HG02973 (cell line): Measurements from ENCODE around the gene GTF3C2.
A peak's percentile ranks its signal among the peaks of the same experiment; 100 is the strongest.
"Not testable (repeated sequence)": the region's sequence is repeated elsewhere in the genome, so short reads cannot be mapped to it uniquely, and the experiment has no call there.

Experiments
- ATAC-seq: cut with Tn5 transposase; IDR thresholded peaks from one replicate; pipeline ENCODE4 v1.9.1; 2021; ENCODE audit warnings: moderate library complexity; ENCODE audit not compliant: unreplicated experiment

The GTF3C2 gene

GRCh38 chr2:27375513-27376099 is 19.0 kb upstream of the GTF3C2 start:
- no peak for ATAC-seq

GRCh38 chr2:27373567-27373966 is 17.0 kb upstream of the GTF3C2 start:
- no peak for ATAC-seq

DNA sequence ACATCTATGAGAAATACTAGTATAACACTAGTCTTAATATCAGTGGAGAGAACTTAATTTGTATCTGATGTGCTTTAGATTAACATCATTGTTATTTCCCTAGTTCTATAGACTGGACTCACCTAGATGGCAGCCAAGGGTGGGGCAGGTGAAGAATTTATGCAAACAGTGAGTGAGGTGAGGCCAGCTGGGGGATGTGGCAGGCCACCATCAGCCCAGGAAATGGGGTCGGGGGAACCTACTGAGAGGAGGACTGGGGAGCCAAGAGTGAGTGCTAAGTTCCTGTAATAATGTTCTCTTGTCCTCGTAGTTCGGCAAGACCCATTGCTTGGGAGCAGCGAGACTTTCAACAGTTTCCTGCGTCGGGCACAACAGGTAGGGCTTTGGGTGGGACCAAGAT is 16.4 kb upstream of the GTF3C2 start:
- ATAC-seq, result no peak

- ATAC-seq, result peak; percentile 8
Observed at GRCh38 chr2:27370816-27371620, 14.5 kb upstream of the GTF3C2 start.

DNA sequence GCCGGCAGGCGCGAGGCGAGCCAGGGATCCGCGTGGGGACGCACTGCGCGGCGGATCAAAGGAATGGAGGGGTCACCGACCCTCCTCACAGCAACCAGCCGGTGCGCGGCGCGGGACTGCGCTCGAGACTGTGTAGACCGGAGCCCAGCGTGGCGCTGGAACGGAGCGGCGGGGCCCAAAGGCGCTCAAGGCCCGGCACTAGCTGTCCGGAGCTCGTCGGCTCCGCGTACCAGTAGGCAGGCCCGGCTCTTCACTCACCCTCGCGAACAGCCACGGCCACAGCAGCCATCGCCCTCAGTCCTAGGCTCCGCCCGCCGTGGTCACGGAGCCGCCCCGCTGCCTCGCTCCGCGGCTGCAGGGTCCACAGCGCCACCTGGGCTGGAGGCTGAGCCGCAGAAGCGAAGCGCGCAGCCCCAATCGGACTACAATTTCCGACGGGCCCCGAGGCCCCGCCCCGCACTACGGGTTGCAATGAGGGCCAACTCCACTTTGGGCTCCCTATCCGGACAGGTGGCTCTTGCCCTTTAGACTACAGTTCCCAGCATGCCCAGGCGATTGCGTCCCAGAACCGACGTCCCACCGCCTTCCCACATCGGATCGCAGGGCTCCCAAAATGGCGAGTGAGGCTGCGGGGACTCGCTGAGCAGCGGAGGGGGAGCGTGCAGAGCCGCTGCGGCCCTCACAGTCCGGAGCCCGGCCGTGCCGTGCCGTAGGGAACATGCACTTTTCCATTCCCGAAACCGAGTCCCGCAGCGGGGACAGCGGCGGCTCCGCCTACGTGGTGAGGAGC is 13.7 kb upstream of the GTF3C2 start, which contains the start of the genes EIF2B4 and SNX17:
TSS of gene EIF2B4 (minus strand) at position 313 of the 790 bp plus-strand sequence. CDS start at position 289, 24 bp downstream.
TSS of gene SNX17 (plus strand) at position 591 of the 790 bp plus-strand sequence. CDS start at position 719, 128 bp downstream.
- peak; percentile 86 for ATAC-seq

- no peak for ATAC-seq
Observed at GRCh38 chr2:27369471-27370025, 13.0 kb upstream of the GTF3C2 start.

DNA sequence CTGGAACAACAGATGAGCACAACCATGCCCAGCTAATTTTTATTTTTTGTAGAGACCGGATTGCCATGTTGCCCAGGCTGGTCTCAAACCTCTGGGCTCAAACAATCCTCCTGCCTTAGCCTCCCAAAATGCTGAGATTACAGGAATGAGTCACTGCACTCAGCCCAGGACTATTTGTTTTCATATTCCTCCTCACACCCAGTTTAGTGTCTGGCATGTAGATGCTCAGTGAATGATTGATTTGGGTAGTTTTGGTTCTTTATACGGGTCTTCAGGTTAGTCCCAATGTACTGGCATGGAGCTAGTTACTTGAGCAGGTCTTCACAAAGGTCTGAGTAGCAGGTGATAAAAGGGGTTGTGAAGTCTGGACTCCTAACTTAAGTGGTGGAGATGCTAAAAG is 7.4 kb upstream of the GTF3C2 start:
- no peak for ATAC-seq

GRCh38 chr2:27362678-27363420 is 6.3 kb upstream of the GTF3C2 start:
- ATAC-seq, result no peak

GRCh38 chr2:27356056-27356381 is 545 bp downstream of the GTF3C2 start:
- ATAC-seq, result peak; percentile 28

DNA sequence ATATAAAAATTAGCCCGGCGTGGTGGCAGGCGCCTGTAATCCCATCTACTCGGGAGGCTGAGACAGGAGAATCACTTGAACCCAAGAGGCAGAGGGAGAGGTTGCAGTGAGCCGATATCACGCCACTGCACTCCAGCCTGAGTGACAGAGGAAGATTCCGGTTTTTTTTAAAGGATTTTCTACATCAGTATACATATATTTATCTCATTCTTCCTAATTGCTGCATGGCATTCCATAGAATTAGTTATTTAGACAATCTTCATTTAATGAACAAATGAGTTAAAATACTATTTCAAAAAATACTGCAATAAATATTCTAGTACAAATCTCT is 2.0 kb downstream of the GTF3C2 start:
- no peak for ATAC-seq

- ATAC-seq, result no peak
Observed at GRCh38 chr2:27353762-27354596, 2.6 kb downstream of the GTF3C2 start.

DNA sequence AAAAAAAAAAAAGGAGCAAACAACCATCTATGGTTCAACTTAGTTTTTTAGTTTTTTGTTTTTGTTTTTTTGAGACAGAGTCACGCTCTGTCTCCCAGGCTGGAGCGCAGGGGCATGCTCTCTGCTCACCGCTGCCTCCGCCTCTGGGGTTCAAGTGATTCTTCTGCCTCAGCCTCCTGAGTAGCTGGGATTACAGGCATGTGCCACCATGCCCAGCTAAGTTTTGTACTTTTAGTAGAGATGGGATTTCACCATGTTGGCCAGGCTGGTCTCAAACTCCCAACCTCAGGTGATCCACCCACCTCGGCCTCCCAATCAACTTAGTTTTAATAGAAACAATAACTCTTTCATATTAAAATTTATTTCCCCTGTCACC is 3.2 kb downstream of the GTF3C2 start:
- ATAC-seq, result not testable (repeated sequence)

GRCh38 chr2:27351802-27352598 is 4.6 kb downstream of the GTF3C2 start:
- ATAC-seq, result no peak

DNA sequence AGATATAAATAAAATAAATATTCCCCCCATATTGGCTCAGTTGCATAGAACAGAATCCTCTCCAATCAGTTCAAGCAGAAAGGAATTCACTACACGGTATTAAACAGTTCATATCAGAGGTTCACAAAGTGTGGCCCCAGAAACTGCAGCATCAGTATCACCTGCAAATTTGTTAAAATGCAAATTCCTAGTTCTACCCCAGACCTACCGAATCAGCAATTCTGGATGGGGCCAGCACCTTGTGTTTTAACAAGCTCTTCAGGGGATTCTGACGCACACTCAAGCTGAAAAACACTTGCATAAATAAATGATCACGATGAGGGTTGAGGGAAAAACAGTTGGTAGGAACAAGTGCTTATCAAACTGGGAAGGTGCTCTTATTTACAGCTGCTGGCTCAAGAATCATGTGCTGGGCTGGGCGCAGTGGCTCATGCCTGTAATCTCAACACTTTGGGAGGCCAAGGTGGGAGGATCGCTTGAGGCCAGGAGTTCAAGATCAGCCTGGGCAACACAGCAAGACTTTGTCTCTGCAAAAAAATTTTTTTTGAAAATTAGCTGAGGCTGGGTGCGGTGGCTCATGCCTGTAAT is 6.4 kb downstream of the GTF3C2 start:
- ATAC-seq, result no peak

- no peak for ATAC-seq
Observed at GRCh38 chr2:27347641-27348040, 8.9 kb downstream of the GTF3C2 start.

DNA sequence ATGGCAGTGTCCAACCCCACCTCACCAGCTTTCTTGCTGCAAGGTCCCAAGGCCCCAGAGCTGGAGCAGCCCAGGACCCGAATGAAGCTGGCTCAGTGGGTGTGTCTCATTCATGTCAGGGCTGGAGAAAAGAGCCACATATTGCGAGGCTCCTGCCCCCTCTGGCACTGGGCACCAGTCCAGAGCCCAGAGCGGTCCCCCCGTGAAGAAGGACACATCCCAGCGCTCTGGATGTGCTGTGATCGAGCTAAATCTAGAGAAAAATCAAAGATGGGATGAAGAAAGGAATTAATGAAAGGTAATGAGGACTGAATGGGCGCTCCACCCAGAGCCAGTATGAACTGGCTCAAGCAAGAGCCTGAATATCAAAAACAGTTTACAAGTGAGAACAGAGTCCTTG is 20.4 kb downstream of the GTF3C2 start:
- no peak for ATAC-seq

GRCh38 chr2:27335311-27335710 is 21.3 kb downstream of the GTF3C2 start:
- no peak for ATAC-seq

DNA sequence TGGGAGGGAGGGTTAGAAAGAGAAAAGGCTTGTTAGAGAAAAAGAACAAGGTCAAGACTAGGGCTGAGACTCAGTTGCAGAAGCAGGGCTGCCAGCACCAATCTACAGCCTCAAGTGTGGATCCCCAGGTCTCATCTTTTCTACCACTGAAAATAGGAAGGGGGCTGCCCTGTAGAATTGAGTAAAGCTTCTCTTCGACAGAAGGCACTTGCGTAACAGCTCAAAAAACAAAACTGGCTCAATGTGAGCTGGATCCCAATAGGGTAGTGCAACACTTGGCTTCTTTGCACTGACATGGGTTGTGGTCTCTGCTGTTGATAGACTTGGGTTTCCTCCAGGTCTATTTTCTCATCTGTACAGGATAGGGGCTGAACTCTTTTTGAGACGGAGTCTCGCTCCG is 31.8 kb downstream of the GTF3C2 start:
- no peak for ATAC-seq
